Measurements from ENCODE around the gene FLOT2.

The FLOT2 gene

GRCh38 chr17:28896884-28897768 is at the start of gene FLOT2:
Gene FLOT2, minus strand, starts transcription at chr17:28897733. Its CDS starts 159 bp downstream, at chr17:28897574.
- Histone ChIP-seq H3K4me3 (IDR thresholded peaks at IDR 0.05; ENCODE audit: insufficient read depth, low read depth, low read length) (no peak within 1 kb of the TSS), H3K9ac (peak within 1 kb of the TSS; percentile 70), H4K20me1 (ENCODE audit: insufficient read depth) (no peaks in the 10 kb centered on the region), H3K79me2 (ENCODE audit: insufficient read depth, low read depth) (peaks cover 10% of the 10 kb centered on the region; the same call in 1 of the 2 replicates), H3K27ac (peak within 1 kb of the TSS; percentile 23), H3K36me3 (ENCODE audit: insufficient read depth) (no peaks in the 10 kb centered on the region), H3K27me3 (ENCODE audit: insufficient read depth, low read depth) (no peaks in the 10 kb centered on the region), H2AFZ (ENCODE audit: low read depth) (peak within 1 kb of the TSS; percentile 96), H3K4me1 (ENCODE audit: low read depth, poor library complexity, severe bottlenecking) (peaks cover 65% of the 10 kb centered on the region), H3K4me2 (peak within 1 kb of the TSS; percentile 84)
- TF ChIP-seq CTCF (conservative IDR thresholded peaks at IDR 0.05; ENCODE audit: low read depth, low read length), result peak; percentile 27; the same call in 1 of the 2 replicates

DNA sequence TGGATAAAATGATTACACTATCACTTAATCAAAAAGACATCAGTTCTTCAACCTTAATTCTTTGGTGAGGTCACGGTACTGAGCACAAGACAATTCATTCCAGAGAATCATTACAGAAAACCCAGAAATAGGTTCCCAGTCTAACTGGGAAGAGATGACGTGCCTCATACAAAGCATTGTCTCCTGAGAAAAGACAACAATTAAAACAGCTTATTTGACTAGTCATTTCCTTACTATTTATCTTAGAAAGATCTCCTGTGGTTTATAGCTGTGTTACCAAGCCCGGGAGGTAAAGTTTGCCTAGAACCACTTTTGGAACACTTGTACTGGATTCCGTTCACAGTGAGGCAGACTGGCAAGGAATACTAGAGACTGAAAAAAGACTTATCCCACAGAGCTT is 48.7 kb upstream of the FLOT2 start:
- no peaks in the 10 kb centered on the region; the same call in 1 of the 2 replicates for H3K36me3 ChIP-seq (ENCODE audit: insufficient read depth)
- H4K20me1 ChIP-seq (ENCODE audit: insufficient read depth), result no peaks in the 10 kb centered on the region
- H3K4me1 ChIP-seq (ENCODE audit: low read depth, poor library complexity, severe bottlenecking), result peaks cover 61% of the 10 kb centered on the region
- H3K27me3 ChIP-seq (ENCODE audit: insufficient read depth, low read depth), result no peaks in the 10 kb centered on the region
- no peak for TF ChIP-seq CTCF (conservative IDR thresholded peaks at IDR 0.05; ENCODE audit: low read depth, low read length)
- H3K79me2 ChIP-seq (ENCODE audit: insufficient read depth, low read depth), result peaks cover 94% of the 10 kb centered on the region
- H3K9ac ChIP-seq, result no peak overlapping the region
- H3K4me2 ChIP-seq, result no peak overlapping the region
- H3K27ac ChIP-seq, result no peak overlapping the region
- H3K4me3 ChIP-seq (IDR thresholded peaks at IDR 0.05; ENCODE audit: insufficient read depth, low read depth, low read length), result no peak overlapping the region
- no peak overlapping the region for H2AFZ ChIP-seq (ENCODE audit: low read depth)

GRCh38 chr17:28944862-28945741 is 47.6 kb upstream of the FLOT2 start:
- peaks cover 73% of the 10 kb centered on the region for H3K4me1 ChIP-seq (ENCODE audit: low read depth, poor library complexity, severe bottlenecking)
- no peak overlapping the region for H3K9ac ChIP-seq
- no peak overlapping the region for H3K4me2 ChIP-seq
- H3K4me3 ChIP-seq (IDR thresholded peaks at IDR 0.05; ENCODE audit: insufficient read depth, low read depth, low read length), result no peak overlapping the region
- peaks cover 99% of the 10 kb centered on the region for H3K79me2 ChIP-seq (ENCODE audit: insufficient read depth, low read depth)
- no peak overlapping the region for H3K27ac ChIP-seq
- H4K20me1 ChIP-seq (ENCODE audit: insufficient read depth), result no peaks in the 10 kb centered on the region
- no peak for TF ChIP-seq CTCF (conservative IDR thresholded peaks at IDR 0.05; ENCODE audit: low read depth, low read length)
- no peaks in the 10 kb centered on the region for H3K27me3 ChIP-seq (ENCODE audit: insufficient read depth, low read depth)
- no peak overlapping the region for H2AFZ ChIP-seq (ENCODE audit: low read depth)
- H3K36me3 ChIP-seq (ENCODE audit: insufficient read depth), result no peaks in the 10 kb centered on the region; the same call in 1 of the 2 replicates

DNA sequence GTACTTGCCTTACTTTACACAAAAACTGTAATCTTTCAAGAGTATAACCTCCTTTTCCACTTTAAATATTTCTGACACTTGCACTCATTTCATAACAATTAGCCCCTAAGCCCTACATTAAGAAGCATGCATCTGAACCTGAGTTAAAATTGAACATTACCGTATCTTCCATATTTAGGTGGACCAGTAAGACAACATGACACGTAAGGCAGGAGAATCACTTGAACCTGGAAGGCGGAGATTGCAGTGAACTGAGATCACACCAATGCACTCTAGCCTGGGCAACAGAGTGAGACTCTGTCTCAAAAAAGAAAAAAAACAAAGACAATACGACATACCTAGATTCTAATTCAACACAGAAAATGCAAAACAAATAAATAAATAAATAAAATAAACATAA is 46.8 kb upstream of the FLOT2 start:
- H3K4me2 ChIP-seq, result no peak overlapping the region
- no peak overlapping the region for H3K9ac ChIP-seq
- H3K36me3 ChIP-seq (ENCODE audit: insufficient read depth), result no peaks in the 10 kb centered on the region; the same call in 1 of the 2 replicates
- no peak overlapping the region for H2AFZ ChIP-seq (ENCODE audit: low read depth)
- H3K27ac ChIP-seq, result no peak overlapping the region
- no peak overlapping the region for H3K4me3 ChIP-seq (IDR thresholded peaks at IDR 0.05; ENCODE audit: insufficient read depth, low read depth, low read length)
- H4K20me1 ChIP-seq (ENCODE audit: insufficient read depth), result no peaks in the 10 kb centered on the region
- no peaks in the 10 kb centered on the region for H3K27me3 ChIP-seq (ENCODE audit: insufficient read depth, low read depth)
- peaks cover 80% of the 10 kb centered on the region for H3K4me1 ChIP-seq (ENCODE audit: low read depth, poor library complexity, severe bottlenecking)
- TF ChIP-seq CTCF (conservative IDR thresholded peaks at IDR 0.05; ENCODE audit: low read depth, low read length), result no peak
- peaks cover 99% of the 10 kb centered on the region for H3K79me2 ChIP-seq (ENCODE audit: insufficient read depth, low read depth)
